ENCODE results near the gene CYB5RL. TPM values are rescaled to one million over a fixed set of nuclear protein-coding genes. Genes with fewer than 3 reads are reported as not detected.
A peak's percentile ranks its signal among the peaks of the same experiment; 100 is the strongest.

Gene CYB5RL
- total and polyA plus RNA-seq, 7 donors, result 0.89 to 6.4 (median 3.2) TPM

GRCh38 chr1:54176621-54177327 is 23.1 kb downstream of the CYB5RL start:
- WGBS, 3 donors, result 93 to 94% (median 94%) methylated on average over 6 of the region's 6 CpGs

GRCh38 chr1:54174106-54174505 is 25.7 kb downstream of the CYB5RL start:
- Histone ChIP-seq H3K9me3 (no peaks in the 10 kb centered on the region), H3K36me3 (ENCODE audit: insufficient read depth in 1 of 2, low read depth in 1 of 2) (peaks cover 0 to 10% of the 10 kb centered on the region in 2 donors), H3K27me3 (ENCODE audit: insufficient read depth in 3 of 3, low read length in 2 of 3) (no peaks in the 10 kb centered on the region), H3K4me3 (no peak overlapping the region), H3K4me1 (no peaks in the 10 kb centered on the region), H3K27ac (no peak overlapping the region)
- no peak for TF ChIP-seq CTCF (IDR thresholded peaks at IDR 0.05)
- WGBS, 3 donors, result 92 to 98% (median 94%) methylated on average over 4 of the region's 4 CpGs
- ATAC-seq (no peak), DNase-seq (no peak)
- intact Hi-C loops (cut with DNase I), result no loop called here

More at GRCh38 chr1:54176621-54177327, 23.1 kb downstream of the CYB5RL start:
- Histone ChIP-seq H3K36me3 (ENCODE audit: insufficient read depth in 1 of 2, low read depth in 1 of 2) (peaks cover 0 to 16% of the 10 kb centered on the region in 2 donors), H3K27ac (no peak overlapping the region), H3K9me3 (no peaks in the 10 kb centered on the region), H3K4me3 (no peak overlapping the region), H3K4me1 (no peaks in the 10 kb centered on the region), H3K27me3 (ENCODE audit: insufficient read depth in 3 of 3, low read length in 2 of 3) (no peaks in the 10 kb centered on the region)
- TF ChIP-seq CTCF (IDR thresholded peaks at IDR 0.05), result no peak
- no peak for DNase-seq
- intact Hi-C loops (cut with DNase I), result no loop called here
- no peak for ATAC-seq

DNA sequence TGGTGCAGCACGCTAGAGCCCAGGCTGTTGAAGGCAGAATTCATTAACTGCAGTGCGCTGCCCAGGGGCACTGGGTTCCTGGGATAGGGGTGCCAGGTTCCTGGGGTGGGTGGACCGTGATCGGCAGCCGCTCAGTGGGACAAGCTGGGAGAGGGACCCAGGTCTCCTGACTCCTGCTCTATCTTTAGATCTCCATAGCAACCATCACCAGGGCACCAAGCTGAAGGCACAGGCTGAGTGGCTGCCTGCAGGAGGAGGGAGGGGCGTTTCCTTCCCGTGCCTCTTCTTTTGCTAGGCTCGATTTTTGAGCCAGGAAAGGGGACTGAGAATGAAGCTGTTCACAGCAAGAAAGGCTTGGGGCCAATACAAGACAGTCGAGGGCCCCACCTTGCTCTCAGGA is 26.1 kb downstream of the CYB5RL start:
- 52 to 77% (median 65%) methylated on average over 9 of the region's 9 CpGs for WGBS, 3 donors
- Histone ChIP-seq H3K27me3 (ENCODE audit: insufficient read depth in 3 of 3, low read length in 2 of 3) (no peaks in the 10 kb centered on the region), H3K36me3 (ENCODE audit: insufficient read depth in 1 of 2, low read depth in 1 of 2) (peaks cover 0 to 7% of the 10 kb centered on the region in 2 donors), H3K27ac (no peak overlapping the region), H3K4me1 (no peaks in the 10 kb centered on the region), H3K4me3 (no peak overlapping the region), H3K9me3 (no peaks in the 10 kb centered on the region)
- peak in 2 of 4 donors; percentile 56 to 68 for ATAC-seq
- intact Hi-C loops (cut with DNase I), result no loop called here
- DNase-seq, result no peak
- TF ChIP-seq CTCF (IDR thresholded peaks at IDR 0.05), result no peak

- WGBS, 3 donors, result 69 to 79% (median 74%) methylated on average over 10 of the region's 10 CpGs
- H3K27ac ChIP-seq, result no peak overlapping the region
Observed at GRCh38 chr1:54172614-54173599, 26.9 kb downstream of the CYB5RL start.

More at GRCh38 chr1:54172614-54173599, 26.9 kb downstream of the CYB5RL start:
- ATAC-seq (peak in 1 of 4 donors; percentile 67), DNase-seq (no peak)
- Histone ChIP-seq H3K36me3 (ENCODE audit: insufficient read depth in 1 of 2, low read depth in 1 of 2) (no peaks in the 10 kb centered on the region), H3K9me3 (no peaks in the 10 kb centered on the region), H3K4me1 (no peaks in the 10 kb centered on the region), H3K4me3 (no peak overlapping the region), H3K27me3 (ENCODE audit: insufficient read depth in 3 of 3, low read length in 2 of 3) (no peaks in the 10 kb centered on the region)
- intact Hi-C loops (cut with DNase I), result no loop called here
- no peak for TF ChIP-seq CTCF (IDR thresholded peaks at IDR 0.05)
